GM12891 (cell line): ENCODE data around the gene RIGI.

ENCODE experiments used
- PAX5 ChIP-seq: IDR thresholded peaks from 2 replicates; pipeline ENCODE4 v1.6.1; 2011; ENCODE audit warnings: low read length, moderate library complexity, mild to moderate bottlenecking; ENCODE audit not compliant: insufficient read depth, severe bottlenecking
- POLR2A ChIP-seq: IDR thresholded peaks from 2 replicates; pipeline ENCODE4 v1.6.1; 2011; ENCODE audit warnings: low read depth, low read length, control low read depth
- POLR2AphosphoS5 ChIP-seq: IDR thresholded peaks from 2 replicates; pipeline ENCODE4 v1.6.1; 2011; ENCODE audit warnings: low read depth, low read length, control low read depth
- SPI1 ChIP-seq: IDR thresholded peaks from 2 replicates; pipeline ENCODE4 v1.6.1; 2011; ENCODE audit warnings: low read depth, low read length, control low read depth
- TAF1 ChIP-seq: IDR thresholded peaks from 2 replicates; pipeline ENCODE4 v1.6.1; 2011; ENCODE audit warnings: low read depth, low read length, control low read depth

DNA sequence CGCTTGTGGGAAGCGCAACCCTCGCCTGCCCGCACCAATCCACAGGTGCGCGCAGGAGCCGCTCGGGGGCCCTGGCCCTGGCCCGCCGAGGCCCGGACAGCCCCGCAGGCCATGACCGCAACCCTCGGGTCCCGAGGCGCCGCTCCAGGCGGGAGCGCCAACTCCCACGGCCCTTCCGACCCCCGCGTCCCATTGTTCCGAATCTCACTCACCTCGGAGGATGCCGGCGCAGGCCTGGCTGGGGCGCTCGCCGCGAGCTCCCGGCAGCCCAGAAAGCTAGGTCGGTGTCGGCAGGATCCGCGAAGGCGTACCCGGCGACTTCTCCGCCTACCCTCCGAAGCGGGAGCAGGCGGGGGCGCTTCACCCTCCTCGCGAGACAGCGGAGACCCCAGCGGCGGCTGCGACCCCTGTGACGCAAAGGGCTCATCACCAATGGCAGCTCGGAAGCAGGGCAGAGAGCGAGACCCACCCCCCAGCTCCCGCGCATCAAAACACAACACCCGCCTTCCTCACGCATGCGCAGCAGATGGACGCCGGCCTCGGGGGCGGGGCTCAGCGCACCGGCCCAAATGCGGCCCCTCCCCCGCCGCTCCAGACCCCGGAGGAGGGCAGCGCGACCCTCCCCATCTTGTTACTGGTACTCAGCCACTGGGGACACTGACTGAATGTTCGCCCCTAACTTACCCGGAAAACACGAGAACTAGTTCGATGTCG, 24.7 kb upstream of the RIGI start:
- TF ChIP-seq POLR2A (no peak), SPI1 (no peak), POLR2AphosphoS5 (0 out of 2 replicates have a peak, but pooled peaks have one; percentile 26), TAF1 (no peak), PAX5 (no peak)
